ENCODE data around the gene ASTN2. TPM values are rescaled to one million over a fixed set of nuclear protein-coding genes. Genes with fewer than 3 reads are reported as not detected.

Gene ASTN2
- total RNA-seq, 1 experiment from 2014 or later, result 4.8 TPM

DNA sequence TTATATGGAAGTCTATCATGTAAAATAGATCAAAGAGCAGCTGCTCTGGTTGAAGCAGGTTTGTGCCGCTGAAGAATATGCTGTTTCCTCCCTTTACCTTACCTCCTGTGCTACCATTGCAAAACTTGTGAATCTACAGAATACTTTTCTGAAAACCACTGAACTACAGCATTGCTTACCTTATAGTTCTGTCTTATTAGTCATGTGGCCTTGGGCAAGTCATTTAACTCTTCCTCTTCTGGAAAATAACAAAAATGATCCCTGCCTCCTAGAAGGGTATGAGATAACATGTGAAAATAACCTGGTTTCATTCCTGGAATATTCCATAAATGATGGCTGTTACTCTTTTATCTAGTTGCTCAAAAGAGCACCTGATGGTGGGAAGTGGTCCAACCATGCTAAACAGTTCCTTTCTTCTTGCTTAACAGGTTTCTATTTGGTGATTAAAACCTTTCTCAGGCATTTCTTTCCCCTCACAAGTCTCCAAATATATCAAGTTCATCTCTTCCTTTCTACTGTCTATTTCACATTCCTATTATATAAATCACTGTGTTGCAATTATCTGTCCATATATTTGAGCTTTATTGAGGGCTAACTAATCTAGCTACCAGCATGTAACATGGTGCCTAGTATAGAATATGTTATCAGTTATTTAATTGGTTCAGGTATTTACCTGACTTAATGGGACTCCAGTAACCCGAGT, 712.8 kb downstream of the ASTN2 start:
- CTCF ChIA-PET, result no interaction called here
- Histone ChIP-seq H3K9me3 (ENCODE audit: control insufficient read depth in 1 of 2, insufficient read depth in 1 of 2, low read depth in 1 of 2, low read length in 2 of 2) (no peaks in the 10 kb centered on the region), H4K20me1 (ENCODE audit: insufficient read depth) (0 out of 2 replicates have a peak, but pooled peaks cover 8% of the 10 kb centered on the region), H3K4me1 (ENCODE audit: control insufficient read depth in 1 of 2, insufficient read depth in 2 of 2, low read length in 2 of 2) (no peaks in the 10 kb centered on the region), H3K79me2 (ENCODE audit: insufficient read depth, low read length) (no peaks in the 10 kb centered on the region; the same call in 1 of the 2 replicates), H2AFZ (ENCODE audit: low read depth, low read length, poor library complexity, severe bottlenecking) (no peak overlapping the region), H3K27me3 (ENCODE audit: insufficient read depth, low read length) (no peaks in the 10 kb centered on the region), H3K9me2 (ENCODE audit: insufficient read depth) (no peaks in the 10 kb centered on the region; the same call in 1 of the 2 replicates), H3K4me3 (replicated peaks in 1 of 2; ENCODE audit: low read depth in 1 of 2, low read length in 2 of 2) (no peak overlapping the region), H3K36me3 (ENCODE audit: control insufficient read depth in 1 of 2, insufficient read depth in 2 of 2, low read length in 2 of 2) (peaks cover 15 to 32% of the 10 kb centered on the region in 2 experiments; a peak in 3 of 4 replicates), H3K4me2 (ENCODE audit: low read length) (no peak overlapping the region), H3K9ac (ENCODE audit: low read length) (no peak overlapping the region), H3K27ac (ENCODE audit: low read depth, low read length) (no peak overlapping the region)
- ATAC-seq (no peak), DNase-seq (ENCODE audit: low read depth, low spot score) (no peak)
- intact Hi-C loops (cut with micrococcal nuclease), result no loop called here
- POLR2A ChIA-PET, result no interaction called here
- TF ChIP-seq POLR2A (IDR thresholded peaks at IDR 0.05; ENCODE audit: borderline replicate concordance, extremely low read depth, insufficient read depth, insufficient read length) (no peak), TCF7L2 (IDR thresholded peaks at IDR 0.05; ENCODE audit: borderline replicate concordance, extremely low read depth, insufficient read depth, insufficient read length) (no peak), EGR1 (IDR thresholded peaks at IDR 0.05; ENCODE audit: low read depth) (no peak), CBX3 (IDR thresholded peaks at IDR 0.05; ENCODE audit: low read depth) (no peak), YY1 (IDR thresholded peaks at IDR 0.05; ENCODE audit: extremely low read depth, insufficient replicate concordance, low read depth, low read length) (no peak), EZH2phosphoT487 (IDR thresholded peaks at IDR 0.05; ENCODE audit: borderline replicate concordance) (no peak), CEBPB (IDR thresholded peaks at IDR 0.05; ENCODE audit: low read depth) (no peak), SP1 (IDR thresholded peaks at IDR 0.05; ENCODE audit: low read depth) (no peak), ZFX (IDR thresholded peaks at IDR 0.05) (no peak), EZH2 (IDR thresholded peaks at IDR 0.05) (no peak), ELF1 (IDR thresholded peaks at IDR 0.05; ENCODE audit: borderline replicate concordance, low read depth) (no peak), FOSL1 (IDR thresholded peaks at IDR 0.05; ENCODE audit: low read depth) (no peak)
- TF ChIP-seq, protein P1, sequence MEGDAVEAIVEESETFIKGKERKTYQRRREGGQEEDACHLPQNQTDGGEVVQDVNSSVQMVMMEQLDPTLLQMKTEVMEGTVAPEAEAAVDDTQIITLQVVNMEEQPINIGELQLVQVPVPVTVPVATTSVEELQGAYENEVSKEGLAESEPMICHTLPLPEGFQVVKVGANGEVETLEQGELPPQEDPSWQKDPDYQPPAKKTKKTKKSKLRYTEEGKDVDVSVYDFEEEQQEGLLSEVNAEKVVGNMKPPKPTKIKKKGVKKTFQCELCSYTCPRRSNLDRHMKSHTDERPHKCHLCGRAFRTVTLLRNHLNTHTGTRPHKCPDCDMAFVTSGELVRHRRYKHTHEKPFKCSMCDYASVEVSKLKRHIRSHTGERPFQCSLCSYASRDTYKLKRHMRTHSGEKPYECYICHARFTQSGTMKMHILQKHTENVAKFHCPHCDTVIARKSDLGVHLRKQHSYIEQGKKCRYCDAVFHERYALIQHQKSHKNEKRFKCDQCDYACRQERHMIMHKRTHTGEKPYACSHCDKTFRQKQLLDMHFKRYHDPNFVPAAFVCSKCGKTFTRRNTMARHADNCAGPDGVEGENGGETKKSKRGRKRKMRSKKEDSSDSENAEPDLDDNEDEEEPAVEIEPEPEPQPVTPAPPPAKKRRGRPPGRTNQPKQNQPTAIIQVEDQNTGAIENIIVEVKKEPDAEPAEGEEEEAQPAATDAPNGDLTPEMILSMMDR (IDR thresholded peaks at IDR 0.05 in 2 of 3, conservative IDR thresholded peaks at IDR 0.05 in 1 of 3; ENCODE audit: borderline replicate concordance in 1 of 3, insufficient read depth in 1 of 3, low read depth in 2 of 3, low read length in 2 of 3), result no peak
- TF ChIP-seq, protein P2, sequence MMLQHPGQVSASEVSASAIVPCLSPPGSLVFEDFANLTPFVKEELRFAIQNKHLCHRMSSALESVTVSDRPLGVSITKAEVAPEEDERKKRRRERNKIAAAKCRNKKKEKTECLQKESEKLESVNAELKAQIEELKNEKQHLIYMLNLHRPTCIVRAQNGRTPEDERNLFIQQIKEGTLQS (IDR thresholded peaks at IDR 0.05), result no peak
- TF ChIP-seq, protein P3, sequence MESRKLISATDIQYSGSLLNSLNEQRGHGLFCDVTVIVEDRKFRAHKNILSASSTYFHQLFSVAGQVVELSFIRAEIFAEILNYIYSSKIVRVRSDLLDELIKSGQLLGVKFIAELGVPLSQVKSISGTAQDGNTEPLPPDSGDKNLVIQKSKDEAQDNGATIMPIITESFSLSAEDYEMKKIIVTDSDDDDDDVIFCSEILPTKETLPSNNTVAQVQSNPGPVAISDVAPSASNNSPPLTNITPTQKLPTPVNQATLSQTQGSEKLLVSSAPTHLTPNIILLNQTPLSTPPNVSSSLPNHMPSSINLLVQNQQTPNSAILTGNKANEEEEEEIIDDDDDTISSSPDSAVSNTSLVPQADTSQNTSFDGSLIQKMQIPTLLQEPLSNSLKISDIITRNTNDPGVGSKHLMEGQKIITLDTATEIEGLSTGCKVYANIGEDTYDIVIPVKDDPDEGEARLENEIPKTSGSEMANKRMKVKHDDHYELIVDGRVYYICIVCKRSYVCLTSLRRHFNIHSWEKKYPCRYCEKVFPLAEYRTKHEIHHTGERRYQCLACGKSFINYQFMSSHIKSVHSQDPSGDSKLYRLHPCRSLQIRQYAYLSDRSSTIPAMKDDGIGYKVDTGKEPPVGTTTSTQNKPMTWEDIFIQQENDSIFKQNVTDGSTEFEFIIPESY (IDR thresholded peaks at IDR 0.05; ENCODE audit: extremely low read depth, insufficient replicate concordance, low read length), result no peak
- RAD21 ChIA-PET (ENCODE audit: low non-redundant PET in 1 of 2, low total read pairs in 2 of 2, uncharacterized antibody in 2 of 2, unreplicated experiment in 2 of 2), result no interaction called here
- no TSS peak for BruUV-seq (replicated peaks)
